ENCODE results near the gene DGKI.

DGKI gene

DNA sequence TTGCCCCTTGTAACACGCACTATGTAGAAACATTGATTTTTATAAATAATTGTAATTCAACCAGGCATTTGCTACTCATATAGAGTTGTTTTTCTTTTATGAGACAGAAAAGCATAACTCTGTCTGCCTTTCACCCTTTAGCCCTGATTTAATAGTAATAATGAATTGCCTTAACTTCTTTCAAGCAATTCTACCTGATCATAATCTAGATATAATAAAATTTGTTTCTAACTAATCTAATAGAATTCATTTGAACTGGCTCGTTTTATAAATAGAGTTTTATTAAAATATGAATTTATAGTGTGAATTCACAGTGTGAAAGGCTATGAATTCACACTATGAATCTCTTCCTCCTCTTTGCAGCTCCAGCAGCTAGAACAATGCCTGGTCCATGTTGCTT lies 319.1 kb downstream of the DGKI start:
- no peak for DNase-seq

DNA sequence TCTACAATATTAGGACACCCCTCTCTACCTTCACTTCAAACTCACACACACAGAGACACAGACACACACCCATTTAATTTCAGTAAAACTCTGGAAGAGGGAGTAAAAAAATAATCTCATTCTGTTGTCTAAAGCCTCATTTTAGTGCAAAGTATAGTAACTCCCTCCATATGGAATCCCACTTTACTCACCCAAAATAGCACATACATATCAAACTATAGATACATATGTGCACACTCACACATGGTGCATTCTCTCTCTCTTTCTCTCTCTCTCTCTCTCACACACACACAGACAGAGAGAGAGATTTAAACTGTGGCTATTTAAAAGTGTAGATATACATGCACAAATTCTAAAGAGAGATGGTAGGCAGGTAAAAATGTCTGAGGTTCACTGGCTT lies 323.6 kb downstream of the DGKI start:
- no peak for DNase-seq

DNA sequence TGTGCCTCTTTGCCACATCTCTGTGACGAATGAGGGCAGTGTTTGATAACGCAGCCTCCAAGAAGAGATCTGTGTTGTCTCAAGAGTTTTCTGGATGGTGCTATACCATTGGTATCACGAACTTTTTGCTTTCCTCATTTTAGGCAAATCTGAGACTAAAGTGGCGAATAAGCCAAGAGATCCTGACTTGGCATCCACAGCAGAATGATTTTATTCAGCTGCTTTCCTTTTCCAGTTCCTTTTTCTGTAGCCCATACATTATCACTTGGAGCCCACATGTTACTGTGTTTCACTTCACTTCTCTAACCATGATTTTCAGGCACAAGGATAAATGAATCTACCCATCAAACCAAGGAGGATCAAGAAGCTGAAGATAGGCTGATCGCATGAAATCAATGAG lies 325.3 kb downstream of the DGKI start:
- DNase-seq, result no peak

DNA sequence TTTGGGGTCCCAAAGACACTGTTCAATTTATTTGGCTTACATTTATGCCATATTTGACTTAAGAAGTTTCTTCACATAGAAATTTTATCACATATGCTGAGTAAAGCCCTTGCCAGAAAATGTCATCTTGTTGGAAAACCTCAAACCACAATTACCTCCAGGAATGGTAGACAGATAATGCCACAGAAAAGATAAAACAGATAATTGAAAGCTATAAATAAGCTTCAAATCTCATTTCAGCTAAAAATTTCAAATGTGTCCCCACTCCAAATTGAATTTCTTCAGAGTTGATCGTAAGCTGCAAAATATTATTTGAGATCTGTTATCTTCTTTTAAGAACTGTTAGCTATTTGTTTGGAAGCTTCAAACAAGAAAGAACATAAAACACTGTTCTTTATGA lies 326.8 kb downstream of the DGKI start:
- no peak for DNase-seq

DNA sequence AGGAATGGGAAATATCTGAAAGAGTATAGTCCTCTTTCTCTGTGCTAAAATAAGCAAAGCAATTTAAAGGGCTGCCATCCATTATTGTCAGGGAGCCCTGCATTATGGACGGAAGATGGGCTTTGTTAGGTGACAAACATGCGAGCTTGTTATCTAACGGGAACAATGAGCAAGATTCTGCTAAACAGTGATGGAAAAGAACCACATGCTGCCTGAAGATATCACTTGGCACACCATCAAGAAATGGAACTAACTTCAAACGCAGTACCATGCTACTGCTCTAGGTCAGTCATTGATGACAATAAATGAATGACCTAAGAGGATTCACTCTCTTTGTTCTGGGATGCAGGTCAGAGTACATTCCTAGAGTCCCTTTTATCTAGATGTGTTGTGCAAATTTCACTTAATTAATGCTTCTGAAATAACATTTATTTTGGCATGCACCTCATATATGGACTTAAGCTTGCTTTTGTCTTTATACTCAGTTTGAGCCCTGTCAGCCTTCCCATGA lies 327.5 kb downstream of the DGKI start:
- DNase-seq, result no peak

DNA sequence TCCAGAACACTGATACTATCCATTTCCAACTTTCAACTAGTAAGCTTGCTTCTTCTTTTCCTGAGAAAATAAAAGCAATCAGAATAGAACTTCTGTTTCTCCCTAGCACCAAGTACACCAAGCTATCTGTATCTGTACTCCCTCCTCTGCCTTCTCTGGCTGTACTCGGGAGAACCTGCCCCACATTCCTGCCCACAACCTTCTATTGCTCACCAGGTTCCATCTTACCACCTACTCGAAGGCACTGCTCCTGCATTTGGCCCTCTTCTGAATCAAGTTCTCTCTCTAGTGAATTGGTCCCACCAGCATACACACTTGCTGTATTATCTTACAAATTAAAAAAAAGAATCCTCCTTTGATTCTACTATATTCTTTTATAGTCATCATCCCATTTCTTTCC lies 333.7 kb downstream of the DGKI start:
- no peak for DNase-seq

DNA sequence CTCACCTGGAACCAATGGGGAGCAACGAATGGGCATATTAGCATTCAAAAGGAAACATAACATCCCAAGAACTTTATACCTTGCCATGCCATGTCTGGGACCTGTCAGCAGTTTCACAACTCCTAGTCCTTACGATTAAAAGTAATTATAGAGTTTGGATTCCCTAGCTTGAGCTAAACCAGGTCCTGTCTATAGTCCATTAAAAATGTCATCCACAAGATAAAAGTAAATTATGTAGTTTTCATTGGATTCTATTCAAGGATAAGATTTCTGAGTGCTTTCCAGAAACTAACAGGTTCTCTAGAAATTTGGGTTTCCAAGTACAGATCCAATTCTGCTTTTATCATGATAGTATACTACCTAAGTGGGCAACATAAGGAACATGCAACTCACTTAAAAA lies 339.7 kb downstream of the DGKI start:
- DNase-seq, result no peak

DNA sequence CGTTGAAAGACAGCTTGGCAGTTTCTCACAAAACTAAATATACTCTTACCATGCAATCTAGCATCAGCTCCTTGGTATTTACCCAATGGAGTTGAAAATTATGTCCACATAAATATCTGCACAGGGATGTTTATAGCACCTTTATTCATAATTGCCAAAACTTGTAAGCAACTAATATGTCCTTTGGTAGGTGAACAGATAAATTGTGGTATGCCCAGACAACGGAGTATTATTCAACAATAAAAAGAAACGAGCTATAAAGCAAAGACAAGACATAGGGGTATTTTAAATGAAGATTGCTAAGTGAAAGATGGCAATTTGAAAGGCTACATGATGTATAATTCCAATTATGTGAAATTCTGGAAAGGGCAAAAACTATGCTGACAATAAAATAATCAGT lies 340.7 kb downstream of the DGKI start:
- DNase-seq, result no peak

DNA sequence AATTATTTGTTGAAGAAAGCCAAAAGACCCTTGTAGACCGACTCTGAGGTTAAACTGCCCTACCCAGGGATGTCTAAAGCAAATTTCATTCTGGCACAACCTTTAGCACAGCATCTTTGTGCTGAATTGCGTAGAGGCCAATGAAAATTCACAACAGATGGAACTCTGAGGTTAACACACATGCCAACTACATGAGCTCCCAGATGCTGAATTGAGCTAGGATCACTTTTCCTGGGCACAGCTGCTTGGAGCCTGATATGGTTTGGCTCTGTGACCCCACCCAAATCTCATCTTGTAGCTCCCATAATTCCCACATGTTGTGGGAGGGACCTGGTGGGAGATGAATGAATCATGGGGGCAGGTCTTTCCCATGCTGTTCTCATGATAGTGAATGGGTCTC lies 345.2 kb downstream of the DGKI start:
- DNase-seq, result no peak

DNA sequence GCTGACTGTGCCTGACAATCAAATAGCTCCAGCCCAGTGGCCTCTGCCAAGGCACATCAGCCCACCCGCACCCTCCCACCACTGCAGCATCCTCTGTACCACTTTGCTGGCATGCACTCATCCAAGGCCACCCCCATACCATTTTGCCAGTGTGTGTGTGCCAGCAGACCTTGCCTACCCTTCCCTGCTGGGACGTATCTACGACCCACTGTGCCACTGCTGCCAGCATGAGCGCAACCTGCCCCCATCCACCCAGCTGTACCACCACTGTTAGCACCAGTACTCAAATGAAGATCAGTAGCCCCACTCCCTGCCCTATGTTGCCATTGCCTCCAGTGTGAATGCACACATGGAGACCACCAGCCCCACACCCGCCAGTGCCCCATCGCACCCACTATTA lies 353.9 kb downstream of the DGKI start:
- no peak for DNase-seq

DNA sequence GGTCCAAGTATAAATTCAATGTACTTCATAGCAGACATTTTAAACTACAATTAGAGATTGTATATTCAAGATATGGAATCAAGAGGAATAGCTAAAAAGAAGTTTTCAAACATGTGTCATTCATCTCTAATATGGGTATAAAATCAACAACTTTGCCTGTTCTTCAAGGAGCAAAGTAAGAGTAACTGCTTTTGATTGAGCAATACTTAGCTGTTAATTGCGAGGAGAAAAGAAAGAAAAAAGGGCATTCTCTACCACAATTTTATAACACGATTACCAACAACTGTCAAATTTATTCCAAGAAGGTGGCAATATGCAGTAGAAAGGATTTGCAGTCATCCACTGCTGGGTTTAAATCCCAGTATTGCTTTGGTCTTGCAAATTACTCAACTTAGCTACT lies 356.9 kb downstream of the DGKI start:
- DNase-seq, result no peak

DNA sequence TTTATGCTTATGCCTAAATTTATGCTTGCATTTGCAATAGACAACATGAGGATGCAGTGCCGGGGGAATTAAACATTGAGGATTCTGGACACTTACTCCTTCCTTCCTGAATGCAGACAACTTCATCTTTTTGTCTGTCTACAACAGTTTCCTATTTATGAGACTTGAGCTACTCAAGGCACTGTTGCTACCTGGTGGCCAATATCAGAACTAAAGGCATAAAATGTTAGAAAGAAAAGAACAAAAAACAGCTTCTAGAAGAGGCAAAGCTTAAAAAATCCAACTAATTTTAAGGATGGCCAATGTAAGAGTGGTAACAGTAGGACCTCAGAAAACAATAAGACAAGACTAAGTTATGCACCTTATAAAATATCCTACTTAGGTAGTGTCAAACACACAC lies 358.7 kb downstream of the DGKI start:
- no peak for DNase-seq

DNA sequence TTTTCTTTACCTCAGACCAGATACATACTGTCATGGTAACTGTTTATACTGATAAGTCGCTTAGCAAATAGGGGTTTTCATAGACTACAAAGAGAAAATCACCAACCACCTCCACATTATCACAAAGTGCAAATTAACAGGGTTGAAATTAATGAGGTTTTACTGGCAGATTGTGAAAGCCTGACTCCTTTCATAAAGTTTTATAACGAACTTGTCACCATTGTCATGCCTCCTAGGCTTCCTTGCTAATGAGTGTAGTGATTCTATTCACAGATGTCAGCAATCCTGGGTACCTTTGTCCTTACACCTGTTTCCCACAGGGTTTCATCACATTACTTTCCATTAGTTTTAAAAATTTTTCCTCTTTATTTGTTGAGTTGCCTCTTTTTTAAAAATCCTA lies 361.0 kb downstream of the DGKI start:
- no peak for DNase-seq

DNA sequence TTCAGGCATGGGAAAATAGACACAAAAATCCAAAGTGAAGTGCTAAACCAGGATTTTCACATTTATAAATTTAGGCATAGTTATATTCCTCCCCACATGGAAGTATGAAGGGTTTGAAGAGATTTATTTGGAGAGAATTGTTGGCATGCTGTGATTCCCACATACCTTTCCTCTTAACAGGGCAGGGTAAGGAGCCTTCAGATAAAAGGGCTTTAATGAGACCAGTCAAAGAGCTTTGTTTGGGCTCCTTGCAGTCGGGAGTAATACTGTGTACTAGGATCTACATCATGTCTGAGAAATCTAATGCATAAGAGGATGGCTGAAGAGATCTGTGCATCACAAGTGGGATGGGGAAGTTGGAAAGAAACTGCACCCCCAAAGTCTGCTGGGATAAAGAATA lies 362.4 kb downstream of the DGKI start:
- DNase-seq, result no peak

DNA sequence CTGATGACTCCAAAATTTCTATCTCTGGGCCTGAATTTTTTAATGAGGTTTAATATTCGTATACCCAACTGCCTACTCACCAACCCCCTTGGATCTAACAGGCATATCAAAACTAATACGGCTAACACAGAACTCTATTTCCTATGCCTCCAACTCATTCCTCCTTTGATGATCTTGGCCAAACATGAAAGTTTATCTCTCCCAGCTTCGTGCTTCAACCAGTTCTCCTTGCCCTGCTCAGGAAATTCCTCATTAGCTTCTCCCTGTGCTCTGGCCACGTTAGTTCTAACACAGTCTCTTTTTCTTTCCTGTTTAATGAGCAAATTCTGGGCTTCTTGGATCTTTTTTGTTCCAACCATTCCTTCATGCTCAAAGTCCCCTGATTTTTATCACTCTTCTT lies 364.3 kb downstream of the DGKI start:
- no peak for DNase-seq

DNA sequence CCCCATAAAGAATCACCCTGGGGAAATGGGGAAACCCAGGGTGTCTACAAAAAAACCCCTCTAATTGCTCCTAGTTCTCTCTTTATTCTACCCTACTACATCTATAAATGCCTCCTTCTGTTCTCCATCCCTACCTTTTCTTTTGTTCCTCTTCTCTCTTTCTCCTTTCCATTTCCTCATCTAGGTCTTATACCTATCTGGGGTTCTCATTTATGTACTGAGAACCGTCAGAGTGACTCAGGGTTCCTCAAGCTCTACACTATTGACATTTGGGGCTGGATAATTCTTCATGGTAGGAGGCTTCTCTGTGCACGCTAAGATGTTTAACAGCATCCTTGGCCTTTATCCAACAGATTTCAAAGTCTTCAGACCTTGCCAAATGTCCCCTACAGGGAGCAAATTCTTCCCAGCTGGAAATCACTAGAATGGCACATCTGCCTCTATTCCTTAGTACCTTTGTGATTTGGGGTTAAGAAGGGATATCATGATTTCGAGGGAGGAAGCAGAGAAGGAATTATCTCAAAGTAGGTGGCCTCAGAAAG lies 365.9 kb downstream of the DGKI start:
- DNase-seq, result no peak

DNA sequence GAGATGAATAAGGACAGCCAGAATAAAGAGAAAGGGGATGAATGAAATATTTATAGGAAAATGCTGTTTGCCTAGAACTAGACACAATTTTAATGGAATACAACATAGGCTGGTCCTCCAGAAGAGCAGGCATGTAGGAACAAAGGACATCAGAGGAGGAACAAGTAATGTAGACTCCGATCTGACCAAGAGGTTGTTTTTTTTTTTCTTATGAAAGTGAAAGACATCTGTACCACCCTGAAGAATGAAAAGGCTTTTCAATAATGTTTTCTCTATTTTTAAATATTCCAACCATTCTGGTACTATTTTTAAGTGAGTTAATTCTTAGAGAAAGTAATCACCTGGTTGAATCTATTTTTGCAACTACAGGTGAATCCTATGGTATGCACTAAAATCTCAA lies 366.4 kb downstream of the DGKI start:
- no peak for DNase-seq

DNA sequence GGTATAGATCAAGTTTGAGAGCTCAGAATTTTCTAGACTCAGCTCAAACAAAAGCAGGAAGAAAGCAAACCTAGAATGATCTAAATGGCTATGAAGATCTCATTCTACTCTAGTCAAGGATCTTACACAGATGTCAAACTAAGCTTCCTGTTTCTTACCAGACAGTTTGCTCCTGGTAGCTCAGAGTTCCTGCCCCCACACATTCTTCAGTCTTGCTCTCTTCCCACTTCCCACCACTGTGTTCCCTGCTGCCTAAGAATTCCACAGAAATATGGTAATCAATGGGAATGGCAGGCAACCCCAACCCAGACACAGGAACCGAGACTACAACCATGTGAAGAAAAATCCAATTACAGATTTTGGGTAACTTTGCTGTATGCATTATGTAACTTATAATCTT lies 369.8 kb downstream of the DGKI start:
- no peak for DNase-seq

DNA sequence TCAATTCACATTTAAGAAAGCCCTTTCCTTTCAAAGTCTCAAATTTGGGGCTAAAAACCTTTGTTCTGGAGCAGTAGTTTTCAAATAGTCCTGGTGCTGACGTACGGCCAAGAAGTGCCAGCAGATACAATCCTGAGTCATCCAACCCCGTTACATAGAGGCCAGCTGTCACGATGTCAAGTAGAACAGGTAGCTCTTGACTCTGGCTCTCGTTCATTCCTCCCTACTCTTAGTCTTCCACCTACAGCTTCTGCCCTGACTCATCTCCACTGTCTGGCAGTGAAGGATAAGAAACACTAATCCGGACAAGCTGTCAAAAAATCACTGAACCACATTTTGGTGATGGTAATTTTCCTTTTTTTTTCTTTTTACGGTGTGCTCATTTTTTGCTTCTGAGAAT lies 370.8 kb downstream of the DGKI start:
- DNase-seq, result no peak

DNA sequence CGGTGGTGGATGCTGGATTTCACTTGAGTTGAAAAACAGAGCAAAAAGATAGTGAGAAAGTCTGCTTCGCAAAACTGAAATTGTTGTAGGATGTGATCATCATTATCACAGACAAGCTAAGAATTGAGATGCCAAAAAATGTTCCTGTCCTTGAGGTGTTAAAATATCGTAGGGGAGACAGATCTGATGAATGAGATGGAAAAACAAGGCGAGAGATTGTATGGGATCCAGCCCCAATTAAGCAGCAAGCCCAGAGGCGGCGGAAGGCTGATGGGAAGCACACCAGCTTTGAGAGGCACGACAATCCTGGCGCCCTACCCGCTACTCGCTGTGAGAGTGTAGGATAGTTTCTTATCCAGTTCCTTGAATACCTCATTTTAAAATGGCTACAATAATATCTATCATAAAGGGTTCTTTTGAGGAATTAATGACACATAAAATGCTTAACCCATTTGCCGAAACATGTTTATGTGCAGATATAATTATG lies 372.2 kb downstream of the DGKI start:
- DNase-seq, result no peak

DNA sequence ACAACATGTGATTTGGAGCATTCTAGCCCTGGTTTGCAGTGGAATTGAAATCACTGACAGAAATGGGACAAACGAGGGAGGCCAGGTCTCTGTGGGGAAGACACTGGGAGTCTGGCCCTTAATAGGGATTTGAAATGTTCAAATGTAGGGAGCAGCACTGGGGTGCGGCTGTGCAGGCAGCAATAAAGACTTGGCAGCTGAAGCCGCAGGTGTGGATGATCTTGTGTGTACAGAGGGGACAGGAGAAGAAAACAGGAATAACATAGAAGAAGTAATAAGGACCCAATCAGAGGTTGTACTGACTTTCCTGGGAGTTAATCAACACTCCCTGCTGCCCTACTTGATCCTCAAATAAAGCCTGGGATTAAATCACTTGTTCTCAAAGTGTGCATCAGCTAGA lies 375.6 kb downstream of the DGKI start:
- no peak for DNase-seq

DNA sequence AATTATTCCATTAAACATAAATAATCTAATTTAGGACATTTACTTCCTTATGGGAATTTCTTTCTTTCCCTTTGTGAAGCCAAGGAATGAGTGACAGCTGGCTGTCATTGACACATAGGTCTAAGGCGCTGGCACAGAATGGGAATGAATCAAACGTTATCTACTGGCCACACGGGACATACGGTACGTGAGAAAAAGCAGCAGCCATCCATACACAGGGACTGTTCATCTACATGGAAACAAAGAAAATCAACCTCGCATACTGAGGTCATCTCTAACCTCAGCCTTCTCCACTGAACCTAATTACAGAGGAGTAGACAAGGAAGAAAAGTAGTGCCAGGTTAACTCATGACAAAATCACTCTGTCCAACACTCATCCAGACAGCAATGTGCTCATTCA lies 376.9 kb downstream of the DGKI start:
- no peak for DNase-seq

DNA sequence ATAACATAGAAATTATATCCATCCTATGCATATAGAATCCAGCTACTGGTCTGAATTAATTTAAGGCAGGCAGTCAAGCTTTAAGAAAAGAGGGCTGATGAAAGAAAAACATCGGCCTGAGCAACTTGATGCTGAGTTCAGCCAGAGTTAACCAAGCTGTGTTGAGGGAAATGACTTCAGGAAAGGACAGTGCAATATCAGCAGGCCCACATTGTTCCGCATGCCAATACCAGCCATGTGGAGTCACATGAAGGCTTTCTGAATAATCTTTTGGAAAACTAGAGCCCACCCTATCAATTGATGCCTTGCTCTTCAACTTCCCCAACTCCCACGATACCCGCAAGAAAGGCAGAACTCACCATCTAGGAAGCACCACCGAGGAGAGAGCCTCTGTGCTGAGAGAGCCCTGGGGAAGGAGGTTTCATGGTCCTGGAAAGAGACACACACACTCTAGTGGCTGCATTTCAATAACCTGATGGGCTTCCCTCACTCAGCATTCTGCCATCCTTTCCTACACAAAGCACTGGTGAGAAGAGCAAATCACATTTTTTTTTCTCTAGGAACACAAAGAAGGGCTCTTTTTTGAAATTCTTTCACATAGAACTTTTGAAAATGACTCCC lies 377.5 kb downstream of the DGKI start:
- DNase-seq, result no peak

DNA sequence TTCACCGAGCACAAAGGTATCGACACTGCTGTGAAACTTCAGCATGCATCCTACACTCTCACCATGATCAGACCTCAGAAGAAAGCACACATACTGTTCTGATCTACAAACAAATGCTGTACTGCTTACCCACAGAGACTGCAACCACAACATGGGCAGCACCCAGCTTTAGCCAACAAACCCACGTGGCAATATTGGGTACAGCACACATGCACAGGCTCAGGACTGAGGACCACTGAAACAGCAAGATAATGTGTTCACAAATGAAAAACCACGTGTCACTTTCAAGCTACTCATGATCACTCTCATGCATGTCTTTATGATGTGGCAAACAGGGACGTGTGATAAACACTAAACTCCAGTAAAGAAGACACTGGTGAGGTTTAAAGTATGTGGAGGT lies 383.9 kb downstream of the DGKI start:
- no peak for DNase-seq

DNA sequence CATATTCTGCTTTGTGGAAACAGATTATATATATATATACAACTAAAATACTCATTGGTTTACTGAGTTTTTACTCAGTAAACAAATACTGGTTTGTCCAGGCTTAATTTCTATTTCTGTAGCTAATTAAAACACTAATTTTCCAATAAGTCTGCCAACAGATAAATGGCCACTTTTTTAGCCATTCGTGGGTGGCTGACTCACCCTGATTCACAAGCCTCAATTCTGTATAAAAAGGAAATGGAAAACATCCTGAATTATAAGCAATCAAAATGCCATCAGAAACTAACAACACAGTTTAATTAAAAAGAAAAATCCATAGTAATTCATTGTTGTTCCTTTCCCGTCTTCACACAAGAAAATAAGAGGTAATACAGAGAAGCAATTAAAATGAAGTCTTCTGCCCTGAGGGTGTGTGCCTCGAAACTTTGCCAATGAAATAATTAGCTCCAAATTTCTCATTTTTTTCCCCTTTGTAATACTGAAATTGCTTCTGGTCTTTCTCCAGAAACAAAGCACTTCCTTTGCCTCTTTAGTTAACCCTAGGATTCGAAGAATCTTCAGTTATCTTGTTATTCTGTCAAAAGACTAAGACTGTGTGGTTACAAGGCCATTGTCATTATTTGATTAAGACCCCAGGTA lies 384.6 kb downstream of the DGKI start:
- DNase-seq, result no peak

Data from activated naive CD4-positive, alpha-beta T cell treated with Interleukin-2 at 50 U/mL for 16 hours (primary cell).